ENCODE results near the gene ZNF579. TPM values are rescaled to one million over a fixed set of nuclear protein-coding genes. Genes with fewer than 3 reads are reported as not detected.
A peak's percentile ranks its signal among the peaks of the same experiment; 100 is the strongest.

The ZNF579 gene
- total and polyA plus RNA-seq, 9 of the 15 experiments (the other 6 are each of a cell fraction or from before 2014, with no cell fraction given) = 0.06 to 15.9 (median 1.6) TPM

- no peak for TF ChIP-seq KDM4B (IDR thresholded peaks at IDR 0.05; ENCODE audit: borderline replicate concordance in 2 of 2, low read depth in 1 of 2)
- no peak for TF ChIP-seq RCOR1 (IDR thresholded peaks at IDR 0.05; ENCODE audit: borderline replicate concordance in 1 of 2, low read depth in 2 of 2, low read length in 2 of 2)
- TF ChIP-seq TFAP4 (CRISPR knock-in tag; IDR thresholded peaks at IDR 0.05; ENCODE audit: borderline replicate concordance) = peak; percentile 56; the same call in 1 of the 2 replicates
- TF ChIP-seq POLR2AphosphoS5 (IDR thresholded peaks at IDR 0.05; ENCODE audit: control insufficient read depth, insufficient read depth, low read depth, low read length) = no peak
- TF ChIP-seq GTF2F1 (IDR thresholded peaks at IDR 0.05; ENCODE audit: low read depth, low read length) = no peak
- TF ChIP-seq RAD51 (IDR thresholded peaks at IDR 0.05; ENCODE audit: borderline replicate concordance, low read depth) = no peak
- no peak for TF ChIP-seq BRF2 (IDR thresholded peaks at IDR 0.05; ENCODE audit: borderline replicate concordance, insufficient read depth, insufficient read length)
- no peak for TF ChIP-seq PCBP1 (IDR thresholded peaks at IDR 0.05; ENCODE audit: low read depth, low read length, poor library complexity, severe bottlenecking)
- TF ChIP-seq CBX5 (IDR thresholded peaks at IDR 0.05; ENCODE audit: borderline replicate concordance, low read depth) = no peak
- no peak for TF ChIP-seq POLR2A (conservative IDR thresholded peaks at IDR 0.05)
- peak; percentile 87 for TF ChIP-seq BMI1 (IDR thresholded peaks at IDR 0.05; ENCODE audit: low read length)
- no peak for TF ChIP-seq BDP1 (IDR thresholded peaks at IDR 0.05; ENCODE audit: insufficient read depth, insufficient read length)
- TF ChIP-seq SP1 (CRISPR knock-in tag; IDR thresholded peaks at IDR 0.05) = peak; percentile 75; the same call in 1 of the 2 replicates
- peak; percentile 28; the same call in 1 of the 2 replicates for TF ChIP-seq BCOR (IDR thresholded peaks at IDR 0.05)
- TF ChIP-seq CHAMP1 (IDR thresholded peaks at IDR 0.05) = no peak
- no peak for TF ChIP-seq CUX1 (CRISPR knock-in tag; IDR thresholded peaks at IDR 0.05)
These were observed 6.5 kb upstream of the ZNF579 start (continued) for GRCh38 chr19:55586976-55587668.

All from K562 (cell line).